Activated naive CD8-positive, alpha-beta T cell treated with anti-CD3 and anti-CD28 coated beads for 36 hours (primary cell): ENCODE data around the gene TNFSF13. TPM values are rescaled to one million over a fixed set of nuclear protein-coding genes. Genes with fewer than 3 reads are reported as not detected.
A peak's percentile ranks its signal among the peaks of the same experiment; 100 is the strongest.

ENCODE experiments used
- DNase-seq: peaks from one replicate; pipeline ENCODE4 v3.0.0; 2021
- H3K27ac Mint-ChIP-seq: one replicate; pipeline ENCODE4 v1.8.0; 2022; ENCODE audit warnings: mild to moderate bottlenecking, moderate library complexity, mixed read lengths
- H3K27me3 Mint-ChIP-seq: one replicate; pipeline ENCODE4 v1.8.0; 2022; ENCODE audit warnings: mild to moderate bottlenecking, mixed read lengths
- H3K36me3 Mint-ChIP-seq: one replicate; pipeline ENCODE4 v1.8.0; 2021; ENCODE audit warnings: mild to moderate bottlenecking, mixed read lengths
- H3K4me1 Mint-ChIP-seq: one replicate; pipeline ENCODE4 v1.8.0; 2021; ENCODE audit warnings: mixed read lengths
- H3K4me3 Mint-ChIP-seq: one replicate; pipeline ENCODE4 v1.8.0; 2022; ENCODE audit warnings: mild to moderate bottlenecking, moderate library complexity, mixed read lengths
- H3K9me3 Mint-ChIP-seq: one replicate; pipeline ENCODE4 v1.8.0; 2022; ENCODE audit warnings: mixed read lengths
- total RNA-seq, 2 experiments: library from RNA; stranded (reverse); gene quantifications; one replicate each; pipeline ENCODE4 v1.2.3, GENCODE V29; 2021

Gene TNFSF13
- 1 to 10 TPM; 6.3 to 7.3 TPM for total RNA-seq

GRCh38 chr17:7558544-7559319 lies at the start of gene TNFSF13:
Gene TNFSF13, plus strand, starts transcription at chr17:7558750. Its CDS starts 290 bp downstream, at chr17:7559040.
- Mint-ChIP-seq H3K4me3 (peak within 1 kb of the TSS; percentile 78), H3K4me1 (peaks cover 49% of the 10 kb centered on the region), H3K27me3 (no peaks in the 10 kb centered on the region), H3K27ac (peak within 1 kb of the TSS; percentile 87), H3K9me3 (no peaks in the 10 kb centered on the region), H3K36me3 (peaks cover 15% of the 10 kb centered on the region)
- no peak for DNase-seq

- Mint-ChIP-seq H3K9me3 (no peaks in the 10 kb centered on the region), H3K4me3 (no peak overlapping the region), H3K4me1 (no peaks in the 10 kb centered on the region), H3K27me3 (no peaks in the 10 kb centered on the region), H3K27ac (peak overlapping the region; percentile 25), H3K36me3 (peaks cover 50% of the 10 kb centered on the region)
- DNase-seq = no peak
These were observed 49.7 kb upstream of the TNFSF13 start for GRCh38 chr17:7508846-7509245.

GRCh38 chr17:7509937-7510336 lies 48.6 kb upstream of the TNFSF13 start:
- Mint-ChIP-seq H3K9me3 (no peaks in the 10 kb centered on the region), H3K27ac (no peak overlapping the region), H3K4me1 (no peaks in the 10 kb centered on the region), H3K36me3 (peaks cover 49% of the 10 kb centered on the region), H3K4me3 (no peak overlapping the region), H3K27me3 (no peaks in the 10 kb centered on the region)
- no peak for DNase-seq

- Mint-ChIP-seq H3K4me3 (no peak overlapping the region), H3K27ac (peak overlapping the region; percentile 11), H3K9me3 (no peaks in the 10 kb centered on the region), H3K27me3 (no peaks in the 10 kb centered on the region), H3K36me3 (peaks cover 42% of the 10 kb centered on the region), H3K4me1 (no peaks in the 10 kb centered on the region)
- DNase-seq = no peak
These were observed 47.4 kb upstream of the TNFSF13 start for GRCh38 chr17:7511108-7511507.

- Mint-ChIP-seq H3K9me3 (no peaks in the 10 kb centered on the region), H3K36me3 (peaks cover 34% of the 10 kb centered on the region), H3K4me1 (no peaks in the 10 kb centered on the region), H3K27me3 (no peaks in the 10 kb centered on the region), H3K4me3 (no peak overlapping the region), H3K27ac (no peak overlapping the region)
- DNase-seq = no peak
These were observed 46.4 kb upstream of the TNFSF13 start for GRCh38 chr17:7512105-7512504.

- Mint-ChIP-seq H3K27me3 (no peaks in the 10 kb centered on the region), H3K36me3 (peaks cover 34% of the 10 kb centered on the region), H3K27ac (peak overlapping the region; percentile 50)
These were observed 45.6 kb upstream of the TNFSF13 start for GRCh38 chr17:7512824-7513540.

GRCh38 chr17:7513850-7514419 lies 44.6 kb upstream of the TNFSF13 start:
- DNase-seq = no peak
- Mint-ChIP-seq H3K36me3 (peaks cover 32% of the 10 kb centered on the region), H3K27me3 (no peaks in the 10 kb centered on the region), H3K27ac (no peak overlapping the region), H3K4me1 (no peaks in the 10 kb centered on the region), H3K4me3 (no peak overlapping the region), H3K9me3 (no peaks in the 10 kb centered on the region)

More at GRCh38 chr17:7512824-7513540, 45.6 kb upstream of the TNFSF13 start:
- Mint-ChIP-seq H3K4me1 (no peaks in the 10 kb centered on the region), H3K4me3 (no peak overlapping the region), H3K9me3 (no peaks in the 10 kb centered on the region)
- DNase-seq = no peak

GRCh38 chr17:7515911-7516610 lies 42.5 kb upstream of the TNFSF13 start:
- DNase-seq = no peak
- Mint-ChIP-seq H3K9me3 (no peaks in the 10 kb centered on the region), H3K27me3 (no peaks in the 10 kb centered on the region), H3K36me3 (peaks cover 19% of the 10 kb centered on the region), H3K4me1 (no peaks in the 10 kb centered on the region), H3K4me3 (no peak overlapping the region), H3K27ac (no peak overlapping the region)

GRCh38 chr17:7523033-7523432 lies 35.5 kb upstream of the TNFSF13 start:
- H3K36me3 Mint-ChIP-seq = peaks cover 7% of the 10 kb centered on the region
- peak; percentile 40 for DNase-seq
- no peak overlapping the region for H3K4me3 Mint-ChIP-seq
- H3K9me3 Mint-ChIP-seq = peaks cover 8% of the 10 kb centered on the region
- H3K27me3 Mint-ChIP-seq = no peaks in the 10 kb centered on the region
- H3K4me1 Mint-ChIP-seq = peaks cover 3% of the 10 kb centered on the region
- no peak overlapping the region for H3K27ac Mint-ChIP-seq

GRCh38 chr17:7528842-7529241 lies 29.7 kb upstream of the TNFSF13 start:
- Mint-ChIP-seq H3K4me3 (no peak overlapping the region), H3K27me3 (no peaks in the 10 kb centered on the region), H3K36me3 (peaks cover 15% of the 10 kb centered on the region), H3K27ac (no peak overlapping the region), H3K4me1 (no peaks in the 10 kb centered on the region), H3K9me3 (peaks cover 17% of the 10 kb centered on the region)
- DNase-seq = no peak

- Mint-ChIP-seq H3K4me1 (no peaks in the 10 kb centered on the region), H3K9me3 (peaks cover 17% of the 10 kb centered on the region), H3K27me3 (no peaks in the 10 kb centered on the region), H3K36me3 (peaks cover 15% of the 10 kb centered on the region), H3K27ac (no peak overlapping the region), H3K4me3 (no peak overlapping the region)
- no peak for DNase-seq
These were observed 28.3 kb upstream of the TNFSF13 start for GRCh38 chr17:7530023-7530900.

- no peak for DNase-seq
- no peaks in the 10 kb centered on the region for H3K4me1 Mint-ChIP-seq
- peaks cover 6% of the 10 kb centered on the region for H3K9me3 Mint-ChIP-seq
- H3K27me3 Mint-ChIP-seq = no peaks in the 10 kb centered on the region
- no peaks in the 10 kb centered on the region for H3K36me3 Mint-ChIP-seq
- no peak overlapping the region for H3K4me3 Mint-ChIP-seq
- H3K27ac Mint-ChIP-seq = no peak overlapping the region
These were observed 20.5 kb upstream of the TNFSF13 start for GRCh38 chr17:7538050-7538449.

GRCh38 chr17:7538891-7539545 lies 19.5 kb upstream of the TNFSF13 start:
- H3K9me3 Mint-ChIP-seq = peaks cover 6% of the 10 kb centered on the region
- no peak overlapping the region for H3K27ac Mint-ChIP-seq
- H3K27me3 Mint-ChIP-seq = no peaks in the 10 kb centered on the region
- no peak for DNase-seq
- no peak overlapping the region for H3K4me3 Mint-ChIP-seq
- H3K36me3 Mint-ChIP-seq = no peaks in the 10 kb centered on the region
- no peaks in the 10 kb centered on the region for H3K4me1 Mint-ChIP-seq
